GM12878 (cell line): ENCODE measurements around the gene SUPT6H. TPM values are rescaled to one million over a fixed set of nuclear protein-coding genes. Genes with fewer than 3 reads are reported as not detected.

Experiments
- BCL3 ChIP-seq: IDR thresholded peaks from 2 replicates; pipeline ENCODE4 v1.6.1; 2011; ENCODE audit warnings: borderline replicate concordance, low read depth, mild to moderate bottlenecking, moderate library complexity, low read length; ENCODE audit not compliant: insufficient read depth, poor library complexity, severe bottlenecking
- CEBPB ChIP-seq, 2 experiments: fragments of 150-350 bp in 1 of 2; IDR thresholded peaks; 2 replicates each; pipeline ENCODE4 v1.6.1; 2012 to 2014; ENCODE audit warnings: low read depth in 2 of 2, low read length in 2 of 2, borderline replicate concordance in 1 of 2, inconsistent platforms in 1 of 2
- CREM ChIP-seq: IDR thresholded peaks from 2 replicates; pipeline ENCODE4 v1.6.1; 2014; ENCODE audit warnings: antibody characterized with exemption, low read depth
- CTCF ChIP-seq, 3 experiments: IDR thresholded peaks in 2 of 3; conservative IDR thresholded peaks in 1 of 3; 2 replicates each; pipeline ENCODE4 v1.5.1; 2011; ENCODE audit warnings: low read depth in 3 of 3, low read length in 3 of 3, mild to moderate bottlenecking in 3 of 3, control low read depth in 2 of 3, moderate library complexity in 2 of 3, inconsistent platforms in 1 of 3, mixed read lengths in 1 of 3; ENCODE audit not compliant: control insufficient read depth in 2 of 3, insufficient read depth in 1 of 3; ENCODE audit errors: extremely low read depth in 1 of 3
- E2F4 ChIP-seq: IDR thresholded peaks from 2 replicates; pipeline ENCODE4 v1.6.1; 2012; ENCODE audit warnings: low read depth, low read length, improper control_type of control experiment
- E2F8 ChIP-seq: fragments of 450-650 bp; IDR thresholded peaks from 2 replicates; pipeline ENCODE4 v1.6.1; 2018; ENCODE audit warnings: mild to moderate bottlenecking, low read depth, moderate library complexity; ENCODE audit not compliant: partially characterized antibody
- EP300 ChIP-seq, 2 experiments: fragments of 150-350 bp in 1 of 2; IDR thresholded peaks; 2 replicates each; pipeline ENCODE4 v1.6.1; 2011 to 2012; ENCODE audit warnings: low read depth in 2 of 2, low read length in 2 of 2, borderline replicate concordance in 1 of 2, improper control_type of control experiment in 1 of 2, inconsistent platforms in 1 of 2; ENCODE audit not compliant: control insufficient read depth in 1 of 2
- ESRRA ChIP-seq: IDR thresholded peaks from 2 replicates; pipeline ENCODE4 v1.6.1; 2012; ENCODE audit warnings: mild to moderate bottlenecking, low read length, improper control_type of control experiment
- HCFC1 ChIP-seq: fragments of 150-350 bp; IDR thresholded peaks from 2 replicates; pipeline ENCODE4 v1.6.1; 2014; ENCODE audit warnings: low read length
- HDGF ChIP-seq: fragments of 450-650 bp; IDR thresholded peaks from 2 replicates; pipeline ENCODE4 v1.6.1; 2016; ENCODE audit warnings: antibody characterized with exemption
- IKZF2 ChIP-seq, 2 experiments: fragments of 450-650 bp; IDR thresholded peaks; 2 replicates each; pipeline ENCODE4 v1.6.1; 2017; ENCODE audit warnings: mild to moderate bottlenecking in 2 of 2, moderate library complexity in 2 of 2
- MYB ChIP-seq: fragments of 150-350 bp; IDR thresholded peaks from 2 replicates; pipeline ENCODE4 v1.6.1; 2014; ENCODE audit warnings: mild to moderate bottlenecking, low read depth, low read length, borderline replicate concordance
- NFIC ChIP-seq: IDR thresholded peaks from 2 replicates; pipeline ENCODE4 v1.6.1; 2012; ENCODE audit warnings: low read depth, mild to moderate bottlenecking, inconsistent platforms, low read length, moderate library complexity
- PAX8 ChIP-seq: fragments of 450-650 bp; IDR thresholded peaks from 2 replicates; pipeline ENCODE4 v1.6.1; 2017; ENCODE audit warnings: mild to moderate bottlenecking, moderate library complexity
- RBBP5 ChIP-seq: fragments of 200-600 bp; sonication (generic); conservative IDR thresholded peaks from 2 replicates; pipeline ENCODE4 v1.6.1; 2016
- ZNF384 ChIP-seq: IDR thresholded peaks from 2 replicates; pipeline ENCODE4 v1.6.1; 2012; ENCODE audit warnings: low read depth, mild to moderate bottlenecking, low read length, improper control_type of control experiment, borderline replicate concordance
- polyA plus RNA-seq, 11 experiments: library from polyadenylated mRNA; depleted of rRNA in 4 of 11; unstranded in 6 of 11; stranded (reverse) in 5 of 11; fragments of >200 nt; fragmentation: Nextera tagmentation in 4 of 11; fragmentation: Illumina TruSeq in 1 of 11; extraction: Ambion mirVana in 4 of 11; extraction: Trizol in 1 of 11; gene quantifications; 1 replicate in 1 of 11; 2 replicates in 10 of 11; pipeline versions ENCODE4 v1.2.1 to v1.2.3, GENCODE V29; 2011 to 2016; ENCODE audit warnings: inconsistent platforms in 2 of 11, missing spikeins in 2 of 11, low read depth in 1 of 11
- total RNA-seq, 4 experiments: library from RNA; depleted of rRNA in 3 of 4; stranded (reverse); fragments of >200 nt in 3 of 4; fragmentation: Illumina TruSeq in 1 of 4; extraction: Trizol in 1 of 4; gene quantifications; 2 replicates each; pipeline versions ENCODE4 v1.2.1 to v1.2.3, GENCODE V29; 2013 to 2021
- TF ChIP-seq, protein P1 (sequence below): fragments of 450-650 bp; IDR thresholded peaks from 2 replicates; pipeline ENCODE4 v1.6.1; 2017; ENCODE audit warnings: mild to moderate bottlenecking, moderate library complexity

Gene SUPT6H
- total and polyA plus RNA-seq, 10 of the 15 experiments (the other 5 are each of a cell fraction or from before 2014, with no cell fraction given): 1.7 to 58.8 (median 37.7) TPM

DNA sequence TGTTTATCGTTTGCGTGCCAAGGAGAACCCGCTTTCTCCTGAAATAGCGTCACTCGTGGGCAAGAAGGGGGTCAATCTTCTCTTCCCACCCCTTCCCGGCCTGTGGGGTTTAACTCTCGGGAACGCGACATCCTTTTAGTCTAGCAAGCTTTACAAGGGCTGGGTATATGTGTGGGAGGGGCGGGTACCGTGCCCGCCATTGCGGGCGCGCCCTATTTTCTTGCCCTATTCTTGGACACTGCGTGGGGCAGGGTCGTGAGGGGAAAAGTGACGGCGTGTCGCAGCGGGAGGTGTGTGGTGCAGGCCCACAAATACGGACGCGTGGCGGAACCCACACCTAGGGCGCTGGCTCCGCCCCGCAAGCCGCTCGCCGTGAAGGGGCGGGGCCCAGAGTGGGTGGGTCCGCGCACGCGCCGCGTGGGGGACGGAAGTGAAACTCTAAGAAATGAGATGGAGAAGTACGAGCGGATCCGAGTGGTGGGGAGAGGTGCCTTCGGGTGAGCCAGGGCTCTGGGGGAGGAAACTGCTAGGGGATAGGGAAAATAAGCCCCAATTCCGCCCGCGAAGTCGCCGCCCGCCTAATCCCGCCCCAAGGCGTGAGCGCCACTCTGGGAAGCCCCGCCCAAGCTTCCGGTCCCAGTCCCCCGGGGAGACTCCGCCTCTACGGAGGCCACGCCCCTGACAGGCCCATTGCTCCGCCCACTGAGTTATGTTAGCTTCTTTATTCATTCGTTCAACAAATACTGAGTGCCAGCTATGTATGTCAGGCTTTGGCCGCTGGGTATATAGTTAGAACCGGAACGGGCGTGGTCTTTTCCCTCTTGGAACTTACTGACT lies 66.6 kb downstream of the SUPT6H start, which contains the start of gene NEK8 (continued):
- TF ChIP-seq, protein P1, sequence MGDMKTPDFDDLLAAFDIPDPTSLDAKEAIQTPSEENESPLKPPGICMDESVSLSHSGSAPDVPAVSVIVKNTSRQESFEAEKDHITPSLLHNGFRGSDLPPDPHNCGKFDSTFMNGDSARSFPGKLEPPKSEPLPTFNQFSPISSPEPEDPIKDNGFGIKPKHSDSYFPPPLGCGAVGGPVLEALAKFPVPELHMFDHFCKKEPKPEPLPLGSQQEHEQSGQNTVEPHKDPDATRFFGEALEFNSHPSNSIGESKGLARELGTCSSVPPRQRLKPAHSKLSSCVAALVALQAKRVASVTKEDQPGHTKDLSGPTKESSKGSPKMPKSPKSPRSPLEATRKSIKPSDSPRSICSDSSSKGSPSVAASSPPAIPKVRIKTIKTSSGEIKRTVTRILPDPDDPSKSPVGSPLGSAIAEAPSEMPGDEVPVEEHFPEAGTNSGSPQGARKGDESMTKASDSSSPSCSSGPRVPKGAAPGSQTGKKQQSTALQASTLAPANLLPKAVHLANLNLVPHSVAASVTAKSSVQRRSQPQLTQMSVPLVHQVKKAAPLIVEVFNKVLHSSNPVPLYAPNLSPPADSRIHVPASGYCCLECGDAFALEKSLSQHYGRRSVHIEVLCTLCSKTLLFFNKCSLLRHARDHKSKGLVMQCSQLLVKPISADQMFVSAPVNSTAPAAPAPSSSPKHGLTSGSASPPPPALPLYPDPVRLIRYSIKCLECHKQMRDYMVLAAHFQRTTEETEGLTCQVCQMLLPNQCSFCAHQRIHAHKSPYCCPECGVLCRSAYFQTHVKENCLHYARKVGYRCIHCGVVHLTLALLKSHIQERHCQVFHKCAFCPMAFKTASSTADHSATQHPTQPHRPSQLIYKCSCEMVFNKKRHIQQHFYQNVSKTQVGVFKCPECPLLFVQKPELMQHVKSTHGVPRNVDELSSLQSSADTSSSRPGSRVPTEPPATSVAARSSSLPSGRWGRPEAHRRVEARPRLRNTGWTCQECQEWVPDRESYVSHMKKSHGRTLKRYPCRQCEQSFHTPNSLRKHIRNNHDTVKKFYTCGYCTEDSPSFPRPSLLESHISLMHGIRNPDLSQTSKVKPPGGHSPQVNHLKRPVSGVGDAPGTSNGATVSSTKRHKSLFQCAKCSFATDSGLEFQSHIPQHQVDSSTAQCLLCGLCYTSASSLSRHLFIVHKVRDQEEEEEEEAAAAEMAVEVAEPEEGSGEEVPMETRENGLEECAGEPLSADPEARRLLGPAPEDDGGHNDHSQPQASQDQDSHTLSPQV: no peak
- no peak for TF ChIP-seq E2F4
- TF ChIP-seq CEBPB (IDR thresholded peaks at IDR 0.05; ENCODE audit: borderline replicate concordance in 1 of 2, low read depth in 2 of 2, low read length in 2 of 2): no peak
- no peak for TF ChIP-seq ZNF384
- no peak for TF ChIP-seq EP300 (IDR thresholded peaks at IDR 0.05; ENCODE audit: borderline replicate concordance in 1 of 2, control insufficient read depth in 1 of 2, low read depth in 2 of 2, low read length in 2 of 2)
- TF ChIP-seq IKZF2 (IDR thresholded peaks at IDR 0.05): peak; percentile 88 to 90; a peak in 3 of 4 replicates
- no peak for TF ChIP-seq BCL3
- TF ChIP-seq E2F8: no peak
- no peak for TF ChIP-seq PAX8
- no peak for TF ChIP-seq NFIC
- no peak; the same call in 1 of the 2 replicates for TF ChIP-seq HCFC1
- TF ChIP-seq CTCF (IDR thresholded peaks at IDR 0.05 in 2 of 3, conservative IDR thresholded peaks at IDR 0.05 in 1 of 3; ENCODE audit: control insufficient read depth in 2 of 3, extremely low read depth in 1 of 3, insufficient read depth in 1 of 3, low read depth in 3 of 3, low read length in 3 of 3): no peak
- no peak for TF ChIP-seq ESRRA
- no peak for TF ChIP-seq CREM
- TF ChIP-seq HDGF: peak; percentile 69
- no peak for TF ChIP-seq RBBP5
- no peak for TF ChIP-seq MYB
